ENCODE results near the gene SUN5.
"Not testable (repeated sequence)": the region's sequence is repeated elsewhere in the genome, so short reads cannot be mapped to it uniquely, and the experiment has no call there.

The SUN5 gene, protein sequence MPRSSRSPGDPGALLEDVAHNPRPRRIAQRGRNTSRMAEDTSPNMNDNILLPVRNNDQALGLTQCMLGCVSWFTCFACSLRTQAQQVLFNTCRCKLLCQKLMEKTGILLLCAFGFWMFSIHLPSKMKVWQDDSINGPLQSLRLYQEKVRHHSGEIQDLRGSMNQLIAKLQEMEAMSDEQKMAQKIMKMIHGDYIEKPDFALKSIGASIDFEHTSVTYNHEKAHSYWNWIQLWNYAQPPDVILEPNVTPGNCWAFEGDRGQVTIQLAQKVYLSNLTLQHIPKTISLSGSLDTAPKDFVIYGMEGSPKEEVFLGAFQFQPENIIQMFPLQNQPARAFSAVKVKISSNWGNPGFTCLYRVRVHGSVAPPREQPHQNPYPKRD

DNA sequence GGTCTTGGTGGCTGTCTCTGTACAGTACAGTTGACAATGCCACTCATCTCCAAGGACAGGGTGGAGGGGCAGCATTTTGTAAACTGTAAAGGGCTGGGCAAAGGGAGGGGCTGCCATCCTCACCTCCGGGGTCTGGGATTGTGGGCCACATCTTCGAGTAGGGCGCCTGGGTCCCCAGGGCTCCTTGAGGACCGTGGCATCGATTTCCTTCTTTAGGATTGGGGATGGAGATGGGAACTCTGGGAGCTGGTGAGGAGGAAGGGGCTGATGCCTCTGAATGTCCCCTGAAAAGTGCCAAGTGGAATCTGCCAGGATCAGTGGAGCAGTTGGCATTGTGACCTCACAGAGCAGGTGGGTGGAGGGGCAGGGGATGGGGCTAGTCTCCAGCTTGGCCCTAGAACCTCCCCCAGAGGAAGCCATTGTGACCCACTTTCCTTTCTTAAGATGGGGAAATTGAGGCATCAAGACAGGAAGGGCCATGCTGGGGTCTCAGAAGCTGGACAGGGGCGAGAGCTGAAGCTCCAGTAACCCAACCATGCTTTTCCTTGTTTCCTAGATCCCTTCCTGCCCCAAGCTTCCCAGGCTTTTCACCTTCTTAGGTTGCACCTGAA is at the start of gene SUN5:
TSS of gene SUN5 (minus strand) at position 293 of the 611 bp plus-strand sequence. CDS start at position 200, 93 bp downstream.
- no peak for DNase-seq (ENCODE audit: low spot score)

DNA sequence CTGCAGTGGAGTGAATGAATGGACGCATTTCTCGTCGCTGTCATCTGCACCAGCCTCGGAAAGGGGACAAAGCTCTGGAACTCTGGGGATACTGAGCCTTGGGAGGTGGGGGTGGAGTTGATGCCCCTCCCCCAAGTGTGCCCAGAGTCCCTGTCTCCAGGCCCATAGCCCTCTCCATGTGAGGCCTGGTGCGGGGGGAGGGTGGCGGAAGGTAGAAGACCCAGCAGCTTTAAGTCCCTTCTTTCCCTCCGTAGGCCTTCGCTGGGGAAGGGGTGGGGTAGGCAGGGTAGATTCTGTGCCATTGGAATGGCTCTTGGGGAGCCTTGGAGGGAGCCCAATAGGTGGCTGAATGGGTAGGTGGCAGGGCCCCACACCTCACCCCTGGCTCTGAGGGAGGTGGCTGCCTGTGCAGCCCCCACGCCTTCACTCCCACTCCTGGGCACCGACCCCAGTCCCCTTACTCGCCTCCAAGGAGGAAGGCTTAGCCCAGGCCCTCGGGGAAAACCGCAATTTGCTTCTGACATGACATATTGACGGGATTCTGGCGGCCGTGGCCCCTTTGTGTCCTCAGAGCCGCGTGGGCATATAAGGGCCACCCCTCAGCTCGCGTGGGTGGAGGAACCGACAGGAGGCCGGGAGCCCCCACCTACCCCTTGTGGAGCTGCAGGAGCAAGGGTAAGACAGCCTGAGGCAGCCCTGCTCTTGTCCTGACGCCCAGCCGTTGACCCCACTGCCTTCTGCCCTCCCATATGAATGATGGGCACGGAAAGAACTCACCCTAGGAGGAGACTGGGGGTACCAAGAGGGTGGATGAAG is 49.3 kb upstream of the SUN5 start, which contains the start of gene BPIFB3:
TSS of gene BPIFB3 (plus strand) at position 613 of the 816 bp plus-strand sequence. CDS start 1,533 bp downstream, outside the sequence.
- DNase-seq (ENCODE audit: low spot score) = no peak

DNA sequence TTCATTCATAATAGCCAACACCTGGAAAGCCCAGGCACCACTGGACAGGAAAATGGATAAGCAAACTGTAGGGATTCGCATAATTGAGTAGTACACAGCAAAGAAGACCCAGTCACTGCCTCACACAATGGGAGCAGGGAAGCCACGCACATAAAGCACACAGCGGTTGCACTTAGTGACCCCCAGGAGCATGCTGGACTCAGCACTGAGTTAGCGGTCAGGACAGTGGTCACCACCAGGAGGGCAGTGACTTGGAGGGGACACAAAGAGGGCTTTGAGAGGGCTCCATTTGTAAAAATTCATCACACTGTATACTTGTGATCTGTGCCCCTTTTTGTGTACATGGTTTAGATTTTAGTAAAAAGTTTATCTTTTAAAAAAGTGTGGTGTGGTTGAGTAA is 47.1 kb upstream of the SUN5 start:
- DNase-seq (ENCODE audit: low spot score) = no peak

DNA sequence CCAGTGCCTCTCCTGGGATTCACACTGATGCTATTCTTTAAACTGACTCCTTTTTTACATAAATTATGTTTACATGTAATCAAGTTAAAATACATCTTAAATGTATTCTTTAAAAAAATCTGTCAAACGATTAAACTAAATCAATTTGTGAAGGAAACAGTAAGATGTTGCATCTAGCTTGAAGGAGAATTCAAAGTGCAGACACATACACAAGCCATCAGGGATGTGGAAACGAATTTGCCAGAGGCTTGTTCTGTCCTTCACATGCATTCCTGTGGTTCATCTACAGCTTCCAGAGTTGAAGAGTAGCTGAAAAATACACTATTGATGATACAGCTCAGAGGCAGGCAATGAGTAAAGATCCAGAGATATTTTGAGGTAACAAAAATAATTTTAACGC is 42.2 kb upstream of the SUN5 start:
- no peak for DNase-seq (ENCODE audit: low spot score)

DNA sequence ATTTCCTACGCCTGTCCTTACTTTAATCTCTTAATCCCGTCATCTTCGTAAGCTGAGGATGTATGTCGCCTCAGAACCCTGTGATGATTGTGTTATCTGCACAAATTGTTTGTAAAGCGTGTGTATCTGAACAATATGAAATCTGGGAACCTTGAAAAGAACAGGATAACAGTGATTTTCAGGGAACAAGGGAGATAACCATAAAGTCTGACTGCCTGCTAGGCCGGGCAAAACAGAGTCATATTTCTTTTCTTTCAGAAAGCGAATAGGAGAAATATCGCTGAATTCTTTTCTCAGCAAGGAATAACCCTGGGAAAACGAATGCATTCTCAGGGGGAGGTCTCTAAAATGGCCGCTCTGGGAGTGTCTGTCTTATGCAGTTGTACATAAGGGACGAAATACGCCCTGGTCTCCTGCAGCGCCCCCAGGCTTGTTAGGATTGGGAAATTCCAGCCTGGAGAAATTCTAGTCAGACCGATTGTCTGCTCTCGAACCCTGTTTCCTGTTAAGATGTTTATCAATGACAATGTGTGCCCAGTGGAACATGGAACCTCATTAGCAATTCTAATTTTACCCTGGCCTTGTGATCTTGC is 41.0 kb upstream of the SUN5 start:
- DNase-seq (ENCODE audit: low spot score) = not testable (repeated sequence)

DNA sequence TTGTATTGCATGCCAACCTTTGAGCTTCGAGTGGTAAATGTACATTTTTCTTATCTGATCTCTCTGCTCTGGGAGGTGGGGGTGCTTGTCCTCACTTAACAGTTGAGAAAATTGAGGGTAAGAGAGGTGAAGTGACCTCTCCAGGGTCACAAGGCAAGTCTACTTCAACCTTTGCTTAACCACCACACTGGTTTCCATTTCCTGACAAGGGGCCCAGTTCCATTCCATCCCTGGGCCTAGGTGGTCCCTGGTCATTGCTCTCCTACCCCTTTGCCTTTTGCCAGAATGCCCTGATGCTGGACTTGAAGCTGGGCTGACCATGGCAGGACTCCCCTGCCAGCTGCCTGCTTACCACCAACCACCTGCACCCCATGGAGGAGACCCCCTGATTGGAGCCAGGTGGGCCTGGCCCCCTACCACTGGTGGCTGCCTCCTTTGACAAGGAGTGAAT is 39.5 kb upstream of the SUN5 start:
- no peak for DNase-seq (ENCODE audit: low spot score)

DNA sequence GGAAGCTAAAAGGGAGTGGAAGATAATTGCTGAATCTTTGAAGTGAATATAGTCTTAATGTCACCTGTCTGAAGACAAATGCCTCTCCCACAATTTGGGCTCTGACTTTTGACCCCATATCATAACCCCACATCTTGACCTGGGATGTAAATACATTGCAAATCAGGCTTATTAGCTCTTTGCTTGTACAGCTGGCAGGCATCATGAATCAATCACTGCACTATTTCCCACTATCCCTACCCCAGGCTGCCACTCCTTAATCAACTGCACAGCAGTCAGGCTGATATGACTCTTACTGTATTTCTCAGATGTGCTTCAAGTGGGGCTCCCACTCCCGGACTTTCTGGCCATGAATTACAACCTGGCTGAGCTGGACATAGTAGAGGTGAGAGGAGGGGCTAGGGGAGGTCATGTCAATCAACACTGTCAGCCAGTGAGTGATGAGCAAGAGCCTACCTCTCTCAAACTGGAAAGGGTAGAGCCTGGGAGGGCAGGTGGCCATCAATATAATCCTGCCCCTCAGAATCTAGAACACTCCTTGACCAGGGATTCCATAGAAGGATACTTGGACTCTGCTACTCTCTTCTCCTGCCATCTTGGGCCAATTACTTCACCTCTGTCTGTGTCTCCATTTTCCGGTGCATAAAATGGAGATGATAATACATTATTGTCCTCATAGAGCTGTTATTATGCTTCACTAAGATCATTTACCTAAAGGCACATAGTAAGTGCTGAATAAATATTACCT is 38.9 kb upstream of the SUN5 start:
- no peak for DNase-seq (ENCODE audit: low spot score)

DNA sequence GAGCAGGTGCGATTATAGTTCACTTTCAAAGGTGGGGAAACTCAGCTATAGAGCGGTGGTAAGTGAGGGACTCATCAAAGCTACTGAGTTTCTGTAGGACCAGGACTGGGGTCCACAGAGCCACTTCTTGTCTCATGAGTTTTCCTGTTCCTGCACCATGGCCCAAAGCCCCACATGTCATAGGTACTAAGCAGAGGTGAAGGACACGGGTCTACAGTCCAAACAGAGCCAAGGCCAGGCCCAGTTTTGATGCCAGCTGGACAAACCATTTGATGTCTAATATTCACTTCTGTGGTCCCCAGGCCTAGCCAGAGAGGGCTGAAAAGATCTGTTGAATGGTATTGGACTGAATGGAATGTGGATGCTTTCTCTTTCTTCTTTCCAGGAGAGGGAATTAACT is 38.2 kb upstream of the SUN5 start:
- no peak for DNase-seq (ENCODE audit: low spot score)

DNA sequence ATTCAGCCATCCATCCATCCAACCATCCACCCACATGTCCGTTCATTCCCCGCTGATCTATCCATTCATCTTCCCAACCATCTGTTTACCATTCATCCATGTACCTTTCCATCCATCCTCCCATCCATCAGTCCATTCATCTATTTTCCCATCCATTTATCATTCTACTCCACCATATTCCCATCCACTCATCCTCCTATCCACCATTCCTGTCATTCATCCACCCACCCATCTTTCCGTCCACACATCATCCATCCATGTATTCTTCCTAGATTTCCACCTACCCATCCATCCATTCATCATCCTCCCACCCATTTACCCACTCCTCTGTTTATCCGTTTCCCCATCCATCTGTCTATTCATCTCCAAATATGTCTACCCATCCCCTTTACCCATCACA is 34.0 kb upstream of the SUN5 start:
- no peak for DNase-seq (ENCODE audit: low spot score)

DNA sequence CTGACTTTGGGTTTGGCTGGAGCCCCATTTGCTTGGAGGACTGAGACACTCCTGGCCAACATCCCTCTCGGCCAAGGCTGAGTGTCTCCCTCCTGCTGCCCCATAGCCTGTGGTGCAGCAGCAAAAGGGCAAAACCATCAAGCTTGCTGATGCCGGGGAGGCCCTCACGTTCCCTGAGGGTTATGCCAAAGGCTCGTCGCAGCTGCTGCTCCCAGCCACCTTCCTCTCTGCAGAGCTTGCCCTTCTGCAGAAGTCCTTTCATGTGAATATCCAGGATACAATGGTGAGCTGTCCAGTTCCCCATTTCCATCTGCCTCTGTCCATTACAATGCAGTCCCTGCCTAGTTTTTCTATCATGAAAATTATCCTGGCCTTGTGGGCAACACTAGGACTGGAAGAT is 33.2 kb upstream of the SUN5 start:
- DNase-seq (ENCODE audit: low spot score) = no peak

DNA sequence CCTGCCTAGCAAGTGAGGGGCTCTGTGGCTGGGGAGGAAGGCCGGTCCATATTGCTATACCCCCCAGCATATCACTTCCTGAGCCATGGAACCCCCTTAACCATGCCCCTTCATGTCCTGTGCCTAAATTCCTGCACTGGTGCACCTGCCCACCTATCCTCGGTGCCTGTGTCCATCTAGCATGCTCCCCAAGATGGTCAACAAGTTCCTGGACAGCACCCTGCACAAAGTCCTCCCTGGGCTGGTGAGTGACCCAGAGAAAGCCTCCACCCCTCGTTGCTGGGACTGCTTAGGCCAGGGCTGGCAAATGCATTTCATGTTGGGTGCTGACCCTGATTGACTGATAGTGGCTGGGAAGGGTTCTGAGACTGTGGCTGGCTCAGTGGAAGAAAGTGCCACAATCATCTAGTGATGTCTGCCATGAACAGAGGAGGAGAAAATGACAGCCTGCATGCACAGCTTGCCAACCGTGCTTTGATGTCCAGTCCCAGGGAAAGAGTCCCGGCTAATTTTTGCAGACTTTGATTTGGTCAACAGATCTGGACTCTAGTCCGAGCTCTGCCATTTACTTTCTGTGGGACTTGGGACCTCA is 30.8 kb upstream of the SUN5 start:
- DNase-seq (ENCODE audit: low spot score) = no peak

DNA sequence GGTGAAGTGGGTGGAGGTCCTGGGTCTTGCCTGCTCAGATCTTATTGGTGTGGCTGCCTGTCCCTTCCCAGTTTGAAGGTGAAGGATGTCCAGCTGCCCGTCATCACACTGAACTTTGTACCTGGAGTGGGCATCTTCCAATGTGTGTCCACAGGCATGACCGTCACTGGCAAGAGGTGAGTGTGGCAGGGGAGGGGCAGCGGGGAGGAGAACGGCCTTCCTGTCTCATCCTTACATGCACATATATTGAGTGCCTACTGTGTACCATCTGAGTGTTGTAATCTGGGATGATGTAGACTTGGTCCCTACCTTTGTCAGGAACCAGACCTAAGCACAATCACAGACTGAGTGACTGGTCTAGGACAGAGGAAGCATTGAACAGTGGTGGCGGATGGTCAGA is 29.9 kb upstream of the SUN5 start:
- DNase-seq (ENCODE audit: low spot score) = no peak

DNA sequence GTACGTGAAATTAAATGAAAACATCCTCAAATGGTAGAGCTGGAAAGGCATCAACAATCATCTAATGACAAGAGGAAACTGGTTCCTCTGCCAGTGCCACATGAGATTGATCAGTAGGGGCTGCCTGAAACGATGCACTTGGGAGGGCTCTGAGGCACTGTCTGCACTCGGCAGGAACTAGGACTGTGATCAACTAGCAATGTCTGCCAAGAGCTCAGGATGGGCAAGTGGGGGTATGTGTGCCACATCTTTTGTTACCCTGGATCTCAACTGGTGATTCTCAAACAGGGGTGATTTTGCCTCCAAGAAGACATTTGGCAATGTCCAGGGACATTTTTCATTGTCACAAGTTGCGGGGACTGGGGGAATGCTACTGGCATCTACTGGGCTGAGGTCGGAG is 29.1 kb upstream of the SUN5 start:
- DNase-seq (ENCODE audit: low spot score) = no peak

DNA sequence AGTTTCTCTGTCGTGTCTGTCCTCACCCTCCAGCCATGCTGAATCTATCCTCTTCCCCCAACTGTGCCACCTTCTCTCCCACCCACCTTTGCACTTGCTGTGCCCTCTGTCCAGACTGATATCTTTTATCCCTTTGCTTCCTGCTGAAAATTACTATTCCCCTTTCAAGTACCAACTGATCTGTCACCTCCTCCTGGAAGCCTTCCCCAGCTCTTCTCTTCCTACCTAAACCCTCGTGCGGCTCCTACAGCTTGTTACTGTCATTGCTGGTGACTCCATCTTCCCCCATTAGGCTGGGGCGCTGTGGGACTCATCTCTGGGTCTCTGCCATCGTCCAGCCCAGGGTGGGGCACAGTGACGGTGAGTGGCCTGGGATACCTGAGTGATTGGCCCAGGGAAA is 28.3 kb upstream of the SUN5 start:
- DNase-seq (ENCODE audit: low spot score) = no peak

DNA sequence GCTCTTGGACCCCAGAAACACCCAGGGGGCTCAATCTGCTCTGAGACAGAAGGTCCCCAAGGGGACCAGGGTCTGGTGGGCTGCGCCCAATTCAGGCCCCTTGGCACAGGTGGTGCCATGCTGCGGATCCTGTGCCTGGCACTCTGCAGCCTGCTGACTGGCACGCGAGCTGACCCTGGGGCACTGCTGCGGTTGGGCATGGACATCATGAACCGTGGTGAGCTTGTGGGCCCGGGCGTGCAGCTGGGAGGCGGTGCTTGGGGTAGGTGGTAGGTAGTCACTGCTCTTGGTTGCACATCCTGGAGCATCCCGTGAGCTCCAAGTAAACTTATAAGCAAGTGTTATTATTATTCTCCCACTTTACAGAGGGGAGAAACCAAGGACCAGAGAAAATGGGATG is 27.3 kb upstream of the SUN5 start, which contains the start of gene BPIFB6:
TSS of gene BPIFB6 (plus strand) at position 118 of the 400 bp plus-strand sequence. CDS start at position 118, 0 bp downstream.
- DNase-seq (ENCODE audit: low spot score) = no peak

DNA sequence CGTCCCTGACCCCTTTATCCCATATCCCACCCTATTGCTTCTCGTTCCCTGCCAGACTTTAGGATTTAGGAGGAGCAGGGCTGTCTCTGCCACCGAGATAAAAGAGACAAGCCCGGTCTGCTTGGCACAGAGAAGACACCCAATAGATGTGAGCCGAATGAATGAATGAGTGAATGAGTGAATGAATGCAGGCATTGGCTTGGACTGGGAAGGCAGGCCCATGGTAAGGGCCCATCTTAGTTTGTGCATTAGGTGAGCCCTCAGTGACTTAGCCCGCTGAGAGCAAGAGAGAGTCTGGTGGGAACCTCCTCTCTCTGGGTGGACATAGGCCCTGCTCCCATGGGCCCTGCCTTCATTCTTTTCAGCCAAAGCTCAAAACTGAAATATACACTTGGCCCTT is 26.3 kb upstream of the SUN5 start:
- DNase-seq (ENCODE audit: low spot score) = no peak

DNA sequence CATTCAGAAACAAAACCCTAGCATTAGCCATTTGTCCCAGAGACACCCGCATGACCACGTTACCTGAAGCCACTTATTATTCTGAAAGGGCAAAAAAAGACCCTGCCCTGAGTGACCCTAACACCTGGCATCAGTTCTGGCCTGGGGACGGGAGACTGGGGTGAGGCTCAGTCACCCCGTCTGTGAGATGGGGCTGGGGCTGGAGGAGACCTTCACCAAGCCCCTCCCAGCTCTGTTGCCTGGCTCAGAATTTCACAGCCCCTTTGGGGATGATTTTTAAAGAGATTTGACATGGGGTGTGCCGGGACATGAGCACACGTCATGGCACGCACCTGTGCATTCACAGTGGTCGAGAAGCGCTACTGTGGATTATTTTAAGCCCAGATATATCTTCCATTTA is 25.8 kb upstream of the SUN5 start:
- DNase-seq (ENCODE audit: low spot score) = no peak

DNA sequence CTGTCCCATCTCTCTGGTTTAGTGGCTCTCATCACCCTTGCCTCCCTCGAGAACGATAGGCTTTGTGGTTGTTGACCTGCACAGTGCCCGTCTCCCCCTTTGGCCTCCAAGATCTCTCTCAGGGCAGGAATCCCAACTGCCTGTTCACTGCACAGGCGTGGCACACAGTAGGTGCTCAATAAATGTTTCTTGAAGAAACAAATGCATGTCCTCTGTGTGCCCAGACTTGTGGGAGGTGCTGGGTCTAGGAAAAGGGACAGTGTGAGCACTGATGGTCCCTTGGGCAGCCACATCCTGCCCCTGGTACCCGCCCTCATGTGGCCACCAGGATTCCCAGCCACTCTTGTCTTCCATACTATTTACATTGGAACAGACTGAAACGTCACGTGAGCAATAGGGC is 24.6 kb upstream of the SUN5 start:
- no peak for DNase-seq (ENCODE audit: low spot score)

DNA sequence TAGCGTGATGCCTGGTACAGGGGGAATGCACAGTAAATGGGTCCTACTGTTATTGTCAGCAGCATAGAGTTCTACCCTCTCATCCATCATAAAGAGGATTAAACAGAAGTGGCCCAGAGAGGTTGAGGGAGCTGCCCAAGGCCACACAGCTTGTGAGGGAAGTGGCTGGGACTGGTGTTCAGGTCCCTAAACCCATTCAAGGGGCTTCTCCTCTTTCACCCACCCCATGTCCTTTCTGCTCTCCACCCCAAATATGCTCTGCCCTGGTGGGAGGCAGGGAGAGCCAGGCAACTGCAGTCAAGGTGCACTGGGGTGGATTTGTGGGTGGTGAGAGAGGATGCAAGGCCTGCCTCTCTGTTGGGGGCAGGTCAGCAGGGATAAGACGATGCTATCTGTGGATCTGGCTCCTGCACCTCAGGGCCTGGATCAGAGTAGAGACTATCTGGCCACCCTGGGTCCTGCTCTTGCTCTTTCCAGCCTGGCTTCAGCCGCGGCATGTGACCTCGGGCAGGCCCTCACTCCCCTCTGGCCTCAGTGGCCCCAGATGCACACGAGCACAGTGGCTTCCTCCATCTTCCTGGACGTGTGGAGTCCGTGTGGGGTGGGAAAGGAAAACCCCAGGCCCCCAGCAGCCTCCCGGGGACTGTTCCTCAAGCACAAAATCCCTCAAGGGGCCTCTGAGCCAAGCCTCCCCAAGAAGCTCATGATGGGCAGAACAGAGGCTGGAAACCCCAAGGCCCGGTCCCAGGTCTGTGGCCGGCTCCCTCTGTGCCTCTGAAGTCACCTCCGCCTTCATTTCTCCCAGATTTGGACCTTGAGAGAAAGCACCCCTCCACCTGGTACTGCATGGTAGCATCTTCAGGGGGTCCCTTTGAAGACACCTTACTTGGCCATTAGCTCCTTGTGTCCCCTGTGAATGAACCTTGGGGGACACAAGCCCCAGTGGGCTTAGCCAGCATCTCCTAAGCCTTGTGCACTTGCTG is 23.8 kb upstream of the SUN5 start:
- DNase-seq (ENCODE audit: low spot score) = no peak
